ENCODE results near the gene HOXD8.
A peak's percentile ranks its signal among the peaks of the same experiment; 100 is the strongest.

The HOXD8 gene

DNA sequence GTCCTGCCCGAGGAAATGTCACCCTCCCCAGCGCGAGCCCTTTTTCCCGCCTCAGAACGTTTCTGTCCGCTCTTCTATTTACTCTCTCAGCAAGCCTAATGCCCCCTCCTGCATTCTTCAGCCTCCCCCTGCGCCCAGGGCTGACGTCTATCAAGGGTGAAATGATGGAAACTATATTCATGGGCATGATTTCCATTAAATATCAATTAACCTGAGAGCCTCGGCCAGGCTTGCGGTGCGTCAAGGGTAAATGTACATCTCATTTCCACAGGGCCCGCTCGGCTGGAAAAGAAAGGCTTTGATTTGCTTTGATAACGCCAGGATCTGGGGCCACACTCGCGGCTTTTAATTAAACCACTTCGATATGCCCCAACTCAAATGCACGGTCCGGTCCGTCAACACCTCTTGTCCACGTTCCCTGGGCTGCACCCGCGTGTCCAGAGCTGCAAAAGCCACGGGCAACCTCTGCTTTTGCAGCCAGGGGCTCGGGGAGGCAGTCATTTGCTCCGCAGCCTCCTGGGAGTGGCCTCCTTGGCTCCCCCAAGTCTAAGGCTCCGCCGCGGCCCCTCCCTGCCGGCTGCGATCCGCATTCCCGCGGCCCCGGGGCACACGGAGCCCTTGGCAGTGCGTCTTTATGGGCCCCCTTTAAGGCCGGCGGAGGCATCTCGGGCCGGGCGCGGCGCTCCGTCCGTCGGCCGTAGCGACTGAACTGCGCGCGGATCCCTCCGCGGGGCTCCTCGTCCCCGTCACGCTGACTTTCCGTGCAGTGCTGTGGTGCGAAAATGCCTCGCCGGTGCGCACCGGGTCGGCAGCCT, at the start of gene HOXD8:
TSS of gene HOXD8 (plus strand) at position 724 of the 815 bp plus-strand sequence. CDS start 662 bp downstream, outside the sequence.
- DNase-seq = no peak

DNA sequence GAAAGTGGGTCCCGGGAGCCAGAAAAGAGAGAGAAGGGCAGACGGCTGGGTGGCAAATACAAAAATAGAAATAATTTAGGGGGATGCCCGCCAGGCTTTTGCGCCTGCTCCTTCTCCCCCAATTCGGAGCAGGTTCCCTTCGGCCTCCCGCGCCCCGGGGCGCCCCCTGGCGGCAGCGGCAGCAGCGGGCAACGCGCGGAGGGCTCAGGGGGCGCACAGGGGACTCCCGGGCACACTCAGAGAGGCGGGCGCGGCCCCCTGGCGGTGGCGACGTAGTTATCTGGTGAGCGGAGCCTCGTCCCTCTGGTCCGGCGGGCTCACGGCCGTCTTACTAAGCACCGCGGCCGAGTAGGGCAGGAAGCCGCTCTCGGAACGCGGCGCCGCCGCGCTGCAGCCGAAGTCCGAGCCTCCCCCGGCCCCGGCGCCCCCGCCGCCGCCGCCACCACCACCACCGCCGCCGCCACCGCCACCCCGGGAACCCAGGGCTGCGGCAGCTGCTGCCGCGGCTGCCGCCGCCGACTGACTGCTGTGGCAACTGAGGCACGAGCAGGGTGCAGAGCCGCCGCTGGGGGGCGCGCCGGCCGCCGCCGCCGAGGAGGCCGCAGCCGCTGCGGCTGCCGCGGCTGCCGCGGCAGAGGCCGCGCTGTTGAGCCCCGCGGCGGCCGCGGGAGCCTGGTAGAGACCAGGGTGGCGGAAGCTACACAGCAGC, 49.5 kb upstream of the HOXD8 start:
- DNase-seq = no peak

DNA sequence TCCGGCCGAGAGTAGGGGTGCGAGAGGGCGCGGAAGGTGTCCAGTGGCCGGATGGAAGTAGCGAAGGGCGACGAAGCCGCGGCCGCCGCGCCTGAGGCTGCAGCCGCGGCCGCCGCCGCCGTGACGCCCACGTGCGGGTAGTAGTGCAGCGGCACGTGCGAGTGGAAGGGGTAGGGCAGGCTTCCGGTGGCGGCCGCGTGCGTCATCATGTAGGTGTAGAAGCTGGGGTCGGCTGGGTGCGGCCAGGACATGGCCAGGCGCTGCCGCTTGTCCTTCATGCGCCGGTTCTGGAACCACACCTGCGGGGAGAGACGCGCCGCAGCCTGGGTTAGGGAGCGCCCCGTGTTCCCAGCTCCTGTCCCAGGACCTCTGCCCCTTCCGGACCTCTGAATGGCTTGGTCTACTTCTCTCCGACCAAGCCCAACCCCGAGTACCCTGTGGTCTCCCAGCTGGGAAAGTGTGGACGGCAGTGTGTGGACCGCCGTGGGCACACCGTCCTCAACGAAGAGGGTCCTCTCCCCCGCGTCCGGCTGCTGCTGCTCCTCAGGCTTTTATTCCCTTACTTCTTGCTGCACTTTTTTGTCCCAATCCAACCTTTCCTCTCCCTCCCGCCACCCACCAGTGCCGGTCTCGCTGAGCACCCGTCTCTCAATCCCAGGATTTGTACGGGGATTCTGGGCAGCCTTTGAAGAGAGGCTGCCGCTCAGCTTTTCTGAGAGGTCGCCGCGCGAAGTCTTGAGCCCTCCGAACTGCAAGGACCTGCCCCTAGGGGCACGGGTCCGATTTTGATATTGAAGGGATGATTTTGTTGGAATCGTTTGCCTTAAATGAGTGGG, 48.7 kb upstream of the HOXD8 start:
- DNase-seq = peak in 1 of 6 experiments; percentile 31

DNA sequence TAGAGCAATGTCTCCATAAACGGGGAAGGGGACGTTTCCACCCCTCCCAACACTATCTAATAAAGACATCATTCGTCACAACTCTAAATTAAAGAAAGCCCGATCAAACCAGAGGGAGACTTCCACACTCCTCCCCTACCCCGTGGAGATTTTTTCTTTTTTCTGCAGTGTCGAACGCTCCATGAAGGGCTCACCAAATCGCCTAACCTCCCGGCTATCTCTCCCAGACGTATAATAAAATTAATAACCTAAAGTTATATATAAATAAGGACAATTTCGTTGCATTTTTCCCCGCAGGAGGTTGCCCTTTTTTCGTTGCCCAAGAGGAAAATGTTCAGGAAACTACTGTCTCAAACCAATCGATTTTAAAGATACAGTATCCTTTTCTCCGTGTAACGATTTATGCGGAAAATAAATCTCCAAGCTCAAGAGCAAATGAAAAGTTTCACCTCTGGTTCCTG, 48.1 kb upstream of the HOXD8 start:
- no peak for DNase-seq

DNA sequence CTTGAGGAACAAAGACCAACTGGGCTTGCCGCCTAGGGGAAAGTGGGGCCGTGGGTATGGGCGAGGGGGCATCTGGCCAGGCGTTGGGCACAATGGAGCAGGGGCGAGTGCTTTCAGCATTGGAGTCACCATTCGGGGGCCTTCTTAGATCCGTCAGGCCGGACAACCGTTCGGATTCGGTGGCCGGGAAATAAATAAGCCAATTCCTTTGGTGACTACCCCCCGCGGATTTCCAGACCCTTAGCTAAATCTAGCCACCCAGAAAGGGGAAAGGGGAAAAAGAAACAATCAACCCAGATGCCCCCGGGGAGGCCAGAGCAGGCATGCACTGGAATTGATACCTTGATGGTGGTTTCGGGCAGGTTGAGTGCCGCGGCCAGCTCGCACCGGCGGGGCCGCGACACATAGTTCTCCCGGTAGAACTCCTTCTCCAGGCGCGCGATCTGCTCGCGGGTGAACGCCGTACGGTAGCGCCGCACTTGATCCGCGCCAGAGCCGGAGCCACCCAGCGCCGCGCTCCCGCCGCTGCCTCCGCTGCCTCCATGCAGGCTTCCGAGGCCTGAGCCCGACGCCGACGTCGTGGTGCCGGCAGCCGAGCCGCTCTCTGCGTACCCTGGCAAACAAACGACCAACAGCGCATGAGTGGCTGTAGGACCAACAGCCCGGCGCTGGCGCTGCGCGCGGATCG, 47.5 kb upstream of the HOXD8 start:
- DNase-seq = peak in 1 of 6 experiments; percentile 24

DNA sequence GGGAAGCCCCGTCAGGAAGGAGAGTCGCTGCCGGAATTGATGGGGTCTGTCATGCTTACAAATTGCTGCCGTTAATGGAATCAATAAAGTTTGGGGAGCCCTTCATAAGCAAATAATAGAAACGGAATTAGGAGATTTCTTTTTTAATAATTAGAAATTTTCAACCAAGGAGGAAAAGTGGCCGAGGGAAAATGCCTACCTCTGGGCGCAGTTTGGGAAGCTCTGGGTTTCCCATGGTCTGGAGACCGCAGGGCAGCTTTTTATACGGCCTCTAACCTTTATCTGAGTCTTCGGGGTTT, 47.0 kb upstream of the HOXD8 start:
- no peak for DNase-seq

DNA sequence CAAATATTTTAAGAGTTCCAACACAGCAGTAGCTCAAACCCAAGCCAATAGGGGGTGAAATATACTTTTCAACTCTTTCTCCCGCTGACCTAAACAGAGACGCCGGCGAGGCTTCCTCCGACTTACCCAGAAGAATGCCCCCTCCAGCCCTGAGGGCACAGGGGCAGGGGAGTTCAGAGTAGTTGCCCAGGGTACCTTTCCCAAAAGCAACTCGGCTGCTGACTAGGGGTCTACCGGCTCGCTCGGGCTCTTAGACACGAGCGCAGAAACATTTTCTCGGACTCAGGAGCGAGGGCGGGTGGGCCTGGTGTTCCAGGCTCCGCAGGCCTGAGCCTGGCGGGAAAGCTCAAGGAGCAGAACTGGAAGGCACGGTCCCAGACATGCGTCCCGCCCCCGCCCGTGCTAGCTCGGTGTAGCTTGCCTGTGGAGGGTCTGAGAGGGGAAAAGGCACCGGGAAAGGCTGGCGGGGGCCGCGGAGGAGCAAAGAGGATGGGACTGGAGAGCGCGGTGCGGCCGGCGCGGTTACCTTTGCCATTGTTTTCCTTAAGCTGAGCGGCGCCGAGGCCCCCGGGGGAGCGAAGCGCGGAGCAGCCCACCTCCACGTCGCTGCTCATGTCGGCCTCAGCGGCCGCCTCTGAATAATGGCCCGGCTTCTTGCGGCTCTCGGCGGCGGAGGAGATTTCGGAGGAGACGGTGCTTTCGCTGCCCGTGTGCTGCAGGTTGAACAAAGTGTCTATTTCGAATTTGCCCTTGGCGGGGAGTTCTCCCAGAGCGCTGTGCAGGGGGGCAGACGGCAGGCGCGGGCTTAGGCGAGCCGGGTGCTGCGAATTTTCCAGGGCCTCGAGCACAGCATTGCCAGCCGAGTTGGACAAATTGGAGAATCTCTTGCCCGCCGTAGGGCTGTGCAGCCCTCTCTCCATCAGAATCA, 46.4 kb upstream of the HOXD8 start:
- DNase-seq = peak in 1 of 6 experiments; percentile 36

DNA sequence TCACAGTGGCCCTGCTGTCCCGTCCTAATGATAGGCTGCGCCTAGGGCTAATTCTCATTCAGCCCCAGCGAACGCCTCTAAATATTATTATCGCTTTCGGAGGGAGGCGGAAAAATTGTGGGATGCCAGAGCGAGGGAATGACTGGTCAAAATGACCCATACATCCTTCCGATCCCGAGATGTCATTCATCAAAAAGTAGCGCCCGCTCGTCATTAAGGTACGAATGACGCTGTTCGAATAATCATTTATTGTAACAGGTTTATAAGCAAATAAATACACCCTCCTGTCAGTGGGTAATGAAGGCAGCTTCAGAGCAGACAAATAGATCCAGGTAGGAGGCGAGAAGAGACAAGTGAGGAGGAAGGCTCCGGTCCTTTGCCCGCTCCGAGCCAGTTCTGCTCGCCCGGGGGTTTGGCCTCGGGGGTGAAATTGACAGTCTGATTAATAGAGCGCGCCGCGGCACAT, 45.7 kb upstream of the HOXD8 start, which contains the start of gene EVX2:
TSS of gene EVX2 (minus strand) at position 167 of the 466 bp plus-strand sequence. CDS start 186 bp downstream, outside the sequence.
- DNase-seq = no peak

DNA sequence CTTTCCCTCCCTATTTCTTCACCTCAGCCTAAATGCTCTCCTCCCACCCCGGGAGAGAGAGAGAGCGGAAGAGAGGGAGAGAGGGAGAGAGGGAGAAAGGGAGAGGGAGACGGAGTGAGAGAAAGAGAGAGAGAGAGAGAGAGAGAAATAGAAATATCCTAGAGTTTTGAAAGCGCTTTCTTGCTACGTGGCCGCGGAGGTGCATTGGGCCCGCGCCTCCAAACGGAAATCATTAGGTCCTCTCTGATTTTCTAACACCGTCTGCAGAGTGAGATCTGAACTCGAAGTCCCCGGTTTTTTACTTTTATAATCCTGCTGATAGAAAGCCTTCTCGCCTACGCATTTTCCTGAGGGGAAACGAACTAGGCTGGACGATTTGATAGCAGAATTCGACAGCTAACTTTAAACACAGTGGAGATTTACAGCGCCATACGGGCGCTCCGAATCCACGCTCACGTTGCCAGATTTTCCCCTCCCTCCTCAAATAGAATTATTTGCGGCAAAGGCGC, 44.8 kb upstream of the HOXD8 start:
- no peak for DNase-seq

DNA sequence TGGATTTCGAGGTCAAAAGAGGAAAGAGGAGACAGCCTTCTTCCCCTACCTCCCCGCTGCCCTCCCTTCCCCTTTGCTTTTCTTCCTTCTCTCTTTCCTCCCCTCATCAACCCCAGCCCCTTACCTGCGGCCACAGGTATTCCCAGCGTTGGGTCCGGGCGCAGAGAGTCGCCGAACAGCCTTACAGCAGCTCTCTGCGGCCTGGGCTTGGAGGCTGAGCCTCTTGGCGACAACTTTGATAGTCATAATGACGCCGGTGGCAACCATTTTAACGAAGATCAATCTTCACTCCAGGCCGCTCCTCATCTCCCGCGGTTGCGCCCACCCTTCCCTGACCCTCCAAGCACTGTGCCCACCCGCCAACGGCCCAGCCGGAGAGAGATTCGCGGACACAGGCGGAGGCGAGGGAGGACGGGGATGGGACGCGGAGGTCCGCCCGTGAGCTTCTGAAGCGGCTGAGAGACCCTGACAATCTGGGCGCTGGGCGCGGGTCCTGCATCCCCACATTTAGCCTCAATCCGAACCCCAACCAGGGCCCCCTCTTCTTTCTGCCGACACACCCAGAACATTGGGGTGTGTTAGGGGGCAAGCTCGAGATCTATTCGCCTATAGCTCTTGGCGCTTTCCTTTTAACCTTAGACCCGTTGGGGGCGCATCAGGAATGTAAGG, 44.3 kb upstream of the HOXD8 start:
- DNase-seq = peak in 1 of 6 experiments; percentile 34

DNA sequence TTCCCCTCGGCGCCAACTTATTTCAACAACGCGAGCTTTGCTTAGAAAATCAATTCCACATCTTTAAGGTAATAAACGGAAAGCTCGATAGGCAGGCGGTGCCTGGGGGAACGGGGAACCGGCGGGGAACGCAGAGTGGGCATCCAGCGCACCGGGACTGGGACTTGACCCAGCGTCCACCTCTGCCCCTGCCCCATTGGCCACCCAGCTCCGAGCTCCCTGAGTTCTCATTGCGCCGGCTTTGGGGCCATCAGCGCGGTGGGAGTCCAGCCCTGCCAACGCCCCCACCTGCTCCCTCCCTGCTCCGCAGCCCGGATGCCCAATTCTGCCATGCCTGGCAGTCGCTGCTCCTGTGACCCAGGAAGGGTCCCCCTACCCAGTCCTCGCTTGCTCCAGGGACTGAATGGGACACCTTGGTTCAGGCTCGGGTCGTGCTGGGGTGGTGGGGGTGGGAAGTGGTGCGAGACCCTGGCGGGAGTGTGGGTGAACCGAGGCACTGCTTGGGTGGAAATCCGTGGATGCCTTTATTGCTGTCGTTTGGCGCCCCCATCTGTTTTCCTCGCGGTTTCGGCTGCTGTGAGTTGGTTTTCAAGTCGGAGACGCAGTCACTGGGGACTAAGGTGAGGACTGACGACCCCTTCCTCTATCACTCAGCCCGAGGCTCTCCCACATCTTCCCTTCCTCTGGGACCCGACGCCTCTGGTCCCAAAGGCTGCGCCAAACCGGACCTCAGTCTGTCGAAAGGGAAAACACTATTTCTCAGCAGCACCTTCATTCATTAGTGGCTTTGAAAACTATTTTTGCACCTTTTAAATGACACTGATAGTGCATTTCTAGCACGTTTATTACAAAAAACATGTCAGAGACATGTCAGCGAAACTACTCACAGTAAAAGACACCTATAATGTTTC, 43.4 kb upstream of the HOXD8 start:
- no peak for DNase-seq

DNA sequence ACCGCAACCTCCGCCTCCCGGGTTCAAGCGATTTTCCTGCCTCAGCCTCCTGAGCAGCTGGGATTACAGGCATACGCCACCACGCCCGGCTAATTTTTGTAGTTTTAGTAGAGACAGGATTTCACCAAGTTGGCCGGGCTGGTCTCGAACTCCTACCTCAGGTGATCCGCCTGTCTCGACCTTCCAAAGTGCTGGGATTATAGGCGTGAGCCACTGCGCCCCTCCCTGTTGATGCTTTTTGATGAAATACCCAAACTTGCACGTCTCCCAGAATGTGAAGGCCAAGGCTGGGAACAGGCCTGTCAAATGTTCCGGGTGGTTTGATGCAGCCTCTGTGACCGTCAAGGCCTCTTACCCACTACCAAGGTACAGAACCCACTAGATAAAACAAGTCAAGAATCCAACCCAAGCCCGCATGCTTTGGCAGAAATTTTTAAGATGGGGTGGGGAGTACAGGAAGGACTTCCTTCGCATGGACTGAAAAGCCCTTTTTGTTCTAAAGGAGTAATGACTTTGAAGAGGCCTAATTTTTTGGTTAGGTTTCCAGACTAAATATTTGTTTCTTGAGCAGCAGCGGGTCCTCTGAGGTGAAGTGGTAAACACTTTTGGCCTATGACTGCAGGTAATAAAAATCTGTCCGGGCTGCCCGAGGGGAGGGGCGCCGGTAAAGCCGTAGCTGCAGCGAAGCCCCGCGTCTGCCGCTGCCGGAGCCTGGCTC, 42.0 kb upstream of the HOXD8 start:
- no peak for DNase-seq

DNA sequence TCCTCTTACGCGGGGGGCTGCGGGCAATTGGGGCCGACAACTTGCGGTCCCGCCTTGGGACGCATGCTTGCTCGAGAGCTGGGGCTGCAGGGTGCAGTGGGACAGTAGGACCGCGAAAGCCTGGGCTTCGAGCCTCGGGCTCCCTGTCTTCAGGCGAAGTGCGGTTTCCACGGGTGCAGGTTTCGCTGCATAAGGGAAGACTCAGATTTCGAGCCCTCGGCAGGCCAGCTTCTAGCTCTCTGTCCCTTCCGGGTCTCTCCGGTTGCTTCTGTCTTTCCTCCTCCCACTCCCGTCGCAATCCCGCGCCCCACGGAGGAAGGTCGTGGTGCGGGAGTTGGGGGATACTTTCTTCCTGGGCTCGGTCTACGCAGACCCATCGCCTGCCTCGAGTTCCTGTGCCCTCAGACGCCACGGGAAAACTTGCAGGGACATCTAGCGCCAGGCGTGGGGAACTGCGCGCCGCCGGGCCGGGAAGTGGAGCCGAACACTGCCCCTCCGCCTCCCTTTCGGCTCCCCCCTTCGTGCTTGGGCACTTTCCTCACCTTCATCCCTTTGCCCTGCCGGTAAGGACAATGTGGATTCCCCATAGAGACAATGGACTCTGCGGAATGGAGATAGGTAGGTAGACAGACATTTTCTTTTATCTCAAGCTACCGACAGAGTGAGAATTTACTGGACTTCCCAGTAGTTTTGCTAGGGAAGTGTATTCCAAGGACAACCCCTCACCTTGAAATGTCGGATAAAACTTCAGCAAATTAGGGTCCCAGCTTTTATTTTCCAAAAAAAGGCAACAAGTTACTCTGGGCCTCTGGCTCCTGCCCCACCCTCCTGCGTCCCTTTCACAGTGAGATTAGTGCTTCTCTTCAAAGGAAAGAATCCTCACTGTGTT, 41.2 kb upstream of the HOXD8 start:
- no peak for DNase-seq

DNA sequence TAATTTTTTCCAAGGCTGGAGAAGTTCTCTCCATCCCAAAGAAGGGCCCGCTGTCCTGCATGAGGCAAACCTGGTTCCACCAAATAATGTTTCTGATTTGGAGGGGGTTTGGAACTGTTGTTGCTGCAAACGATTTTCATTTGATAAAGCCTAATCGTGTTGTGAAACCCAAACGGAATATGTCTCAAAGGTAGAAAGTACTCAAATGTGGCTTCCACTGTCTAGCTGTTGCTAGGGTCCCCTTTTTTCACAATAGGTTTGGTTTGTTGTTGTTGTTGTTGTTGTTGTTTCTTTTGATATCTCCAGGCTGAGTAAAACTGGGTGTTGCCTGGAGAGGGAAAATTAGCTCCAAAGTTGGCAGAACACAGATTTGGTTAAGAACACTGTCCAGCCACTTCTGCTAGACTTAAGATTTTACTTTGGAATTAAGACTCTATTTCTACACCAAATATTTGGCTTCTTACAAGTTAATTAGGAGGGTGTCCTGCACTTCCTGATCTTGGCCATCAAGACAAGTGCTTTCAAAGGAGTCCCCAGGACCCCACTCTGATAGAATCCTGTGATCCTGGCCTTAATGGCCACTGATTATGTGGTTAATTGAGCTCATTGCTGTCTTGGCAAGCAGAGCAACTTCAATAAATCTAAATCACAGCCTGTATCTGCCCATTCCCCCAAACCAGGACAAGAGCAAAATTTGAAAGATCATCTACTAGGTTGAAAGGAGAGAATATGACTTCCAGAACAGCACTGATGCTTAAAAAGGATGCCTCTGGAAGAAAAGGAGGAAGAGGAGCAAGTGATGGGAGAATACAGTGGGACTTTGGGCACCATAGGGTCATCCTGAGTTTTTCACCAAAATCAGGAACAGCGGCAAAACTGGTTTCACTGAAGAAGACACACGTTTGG, 40.3 kb upstream of the HOXD8 start:
- no peak for DNase-seq

DNA sequence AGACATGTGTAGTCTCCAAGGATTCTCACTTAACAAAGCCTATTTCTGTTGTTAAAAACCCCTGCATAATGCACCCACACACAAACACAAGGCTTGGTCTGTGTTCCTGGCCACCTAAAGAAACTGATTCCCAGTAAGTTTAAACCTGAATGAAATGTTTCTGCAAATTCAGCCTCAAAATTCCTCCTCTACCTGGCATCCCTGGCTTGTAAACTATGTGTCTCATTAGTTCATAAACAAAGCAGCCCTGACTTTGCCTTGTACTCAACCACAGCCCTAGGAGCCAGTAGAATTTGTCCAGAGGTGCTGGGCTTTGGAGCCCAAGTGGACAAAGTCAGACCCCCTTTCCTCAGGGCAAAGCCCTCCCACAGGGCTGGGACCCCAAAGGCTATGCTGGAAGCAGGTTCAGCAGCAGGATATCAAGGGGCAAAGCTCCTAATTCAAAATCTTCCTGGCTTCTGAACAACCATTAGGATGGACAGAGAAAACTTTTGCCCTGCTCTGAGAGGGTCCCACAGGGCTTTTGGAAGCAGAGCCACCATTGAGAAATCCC, 39.6 kb upstream of the HOXD8 start:
- no peak for DNase-seq

DNA sequence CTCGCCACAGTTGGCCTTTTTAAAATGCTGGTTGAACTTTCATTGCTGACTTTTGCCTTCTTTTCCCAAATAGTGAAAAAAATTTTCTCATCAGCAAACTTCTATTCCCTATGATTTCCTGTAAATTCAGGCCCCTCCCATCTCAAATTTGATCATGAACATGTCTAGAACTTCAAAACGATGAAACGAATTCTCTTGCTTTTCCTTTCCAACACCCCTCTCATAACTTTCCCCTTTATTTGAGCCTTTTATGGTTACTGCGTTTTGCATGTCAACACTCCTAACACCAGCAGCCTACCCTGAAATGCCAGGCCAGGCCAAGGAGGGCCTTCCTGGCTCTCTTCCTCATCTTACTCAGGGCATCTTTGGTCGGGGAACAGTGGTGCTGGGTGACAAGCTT, 38.6 kb upstream of the HOXD8 start:
- no peak for DNase-seq

Measured in stimulated activated naive CD4-positive, alpha-beta T cell (primary cell).